ENCODE data around the gene CARD14. TPM values are rescaled to one million over a fixed set of nuclear protein-coding genes. Genes with fewer than 3 reads are reported as not detected.

The CARD14 gene
- total and polyA plus RNA-seq, 2 of the 13 experiments (the other 11 are each of a cell fraction or from before 2014, with no cell fraction given) = 0.11 TPM; not detected in 1

- Histone ChIP-seq H3K4me3 (replicated peaks in 1 of 3; ENCODE audit: insufficient read depth in 1 of 3, low read depth in 2 of 3, low read length in 3 of 3) (no peak overlapping the region), H3K4me2 (ENCODE audit: low read depth, low read length) (no peak overlapping the region), H3K36me3 (replicated peaks in 1 of 2; ENCODE audit: control insufficient read depth in 1 of 2, insufficient read depth in 2 of 2, low read length in 2 of 2) (no peaks in the 10 kb centered on the region), H3K27ac (ENCODE audit: extremely low read length, insufficient read depth, low read length) (no peak overlapping the region), H3K9me3 (ENCODE audit: low read length) (no peaks in the 10 kb centered on the region), H3K79me2 (ENCODE audit: insufficient read depth, low read length) (no peaks in the 10 kb centered on the region), H3K4me1 (ENCODE audit: insufficient read depth, low read length) (peaks cover 44% of the 10 kb centered on the region), H3K27me3 (ENCODE audit: control insufficient read depth in 1 of 2, insufficient read depth in 2 of 2, low read length in 2 of 2) (peaks cover 19 to 63% of the 10 kb centered on the region in 2 experiments), H4K20me1 (ENCODE audit: insufficient read depth, low read length) (no peaks in the 10 kb centered on the region; the same call in 1 of the 2 replicates), H2AFZ (ENCODE audit: low read length) (no peak overlapping the region), H3K9ac (ENCODE audit: insufficient read depth, low read depth, low read length) (no peak overlapping the region)
- intact Hi-C loops (cut with micrococcal nuclease; ENCODE audit: unreplicated experiment) = loop anchor here (5.0 kb wide), 1 partner anchor 49 kb away; the partner anchor contains the start of gene EIF4A3
- WGBS (ENCODE audit: low lambda C conversion rate) = 65% methylated on average over 20 of the region's 27 CpGs
- no TSS peak for BruUV-seq (replicated peaks)
- DNase-seq (ENCODE audit: low spot score) = peak; percentile 48
- ChIA-PET POLR2A (interaction anchor here (1.0 to 2.3 kb wide), 4 partner anchors 24 to 67 kb away, joined by 3 to 8 read pairs (median 6); partner anchors contain the start of genes SGSH and SLC26A11), CTCF (ENCODE audit: low intra/inter-chr PET ratio, low total read pairs) (interaction anchor here (1.6 to 2.0 kb wide), 2 partner anchors 97 to 168 kb away, joined by 7 to 10 read pairs; no protein-coding TSS in a partner anchor)
- in situ Hi-C loops (cut with HindIII; ENCODE audit: extremely low pct_ligation_motif_present, low pct_unique_long_range_greater_than_20kb) = no loop called here
- peak; percentile 49 for ATAC-seq
- peak; percentile 64 for FAIRE-seq
- TF ChIP-seq RBM39 (IDR thresholded peaks at IDR 0.05; ENCODE audit: low read depth, low read length, poor library complexity, severe bottlenecking) (no peak), GTF3A (CRISPR knock-in tag; conservative IDR thresholded peaks at IDR 0.05) (no peak), ZNF280D (CRISPR knock-in tag; IDR thresholded peaks at IDR 0.05) (no peak), PTBP1 (IDR thresholded peaks at IDR 0.05; ENCODE audit: low read depth, low read length, poor library complexity, severe bottlenecking) (no peak), ZMYM2 (CRISPR knock-in tag; IDR thresholded peaks at IDR 0.05) (peak; percentile 92), HINFP (CRISPR knock-in tag; IDR thresholded peaks at IDR 0.05; ENCODE audit: low read depth) (peak; percentile 59; the same call in 1 of the 2 replicates), ZNF550 (CRISPR knock-in tag; IDR thresholded peaks at IDR 0.05; ENCODE audit: borderline replicate concordance) (no peak), ISX (CRISPR knock-in tag; conservative IDR thresholded peaks at IDR 0.05) (no peak), ZNF337 (CRISPR knock-in tag; IDR thresholded peaks at IDR 0.05; ENCODE audit: borderline replicate concordance, low read depth) (no peak), ZNF574 (CRISPR knock-in tag; IDR thresholded peaks at IDR 0.05) (peak; percentile 51; the same call in 1 of the 2 replicates), ZNF839 (CRISPR knock-in tag; IDR thresholded peaks at IDR 0.05; ENCODE audit: borderline replicate concordance) (no peak), MED13 (CRISPR knock-in tag; IDR thresholded peaks at IDR 0.05) (no peak), ZNF546 (CRISPR knock-in tag; conservative IDR thresholded peaks at IDR 0.05) (no peak), SMARCC2 (IDR thresholded peaks at IDR 0.05) (no peak), EHMT2 (IDR thresholded peaks at IDR 0.05; ENCODE audit: borderline replicate concordance, low read depth, low read length) (no peak), ELF1 (CRISPR knock-in tag; IDR thresholded peaks at IDR 0.05) (no peak)
These were observed 26.1 kb downstream of the CARD14 start for GRCh38 chr17:80195671-80196529.
